T-cell (primary cell): Measurements from ENCODE around the gene RTN4. TPM values are rescaled to one million over a fixed set of nuclear protein-coding genes. Genes with fewer than 3 reads are reported as not detected.
"Not testable (repeated sequence)": the region's sequence is repeated elsewhere in the genome, so short reads cannot be mapped to it uniquely, and the experiment has no call there.

Experiments
- ATAC-seq, 4 experiments: fragments of 200-7000 bp in 3 of 4; fragments of 150-1000 bp in 1 of 4; cut with Tn5 transposase; replicated peaks in 1 of 4; 1 replicate in 3 of 4; 2 replicates in 1 of 4; pipeline ENCODE4 v1.10.0; 2021; ENCODE audit warnings: moderate library complexity in 3 of 4, mild to moderate bottlenecking in 2 of 4, moderate number of reproducible peaks in 1 of 4
- CTCF ChIA-PET, 2 donors: fragments of 300-600 bp; sonication (Branson Sonifier 250); formaldehyde crosslinking; loops; one replicate each; lab custom pipeline; 2022; ENCODE audit warnings: antibody characterized with exemption in 2 of 2; lab: Charles Lee
- POLR2A ChIA-PET, 2 donors: fragments of 300-600 bp; sonication (Branson Sonifier 250); formaldehyde crosslinking; loops; one replicate each; lab custom pipeline; 2022; ENCODE audit warnings: antibody characterized with exemption in 2 of 2; lab: Charles Lee
- DNase-seq, 35 experiments: peaks; one replicate each; pipeline versions ENCODE4 v3.0.0 to v3.0.0-alpha.2; 2013 to 2023
- H3K27ac ChIP-seq: one replicate; pipeline ENCODE4 v1.5.1; 2013; ENCODE audit warnings: low read length
- H3K27me3 ChIP-seq, 2 experiments: replicated peaks in 1 of 2; 1 replicate in 1 of 2; 2 replicates in 1 of 2; pipeline versions ENCODE4 v1.6.1 to v1.7.0; 2013; ENCODE audit warnings: low read length in 1 of 2, mixed read lengths in 1 of 2; ENCODE audit not compliant: control insufficient read depth in 2 of 2, insufficient read depth in 2 of 2; ENCODE audit errors: extremely low read depth in 1 of 2
- H3K36me3 ChIP-seq, 2 donors: 1 replicate in 1 of 2; 2 replicates in 1 of 2; pipeline versions ENCODE4 v1.6.1 to v1.7.0; 2013; ENCODE audit warnings: low read length in 1 of 2; ENCODE audit not compliant: control insufficient read depth in 2 of 2, insufficient read depth in 1 of 2; ENCODE audit errors: extremely low read depth in 1 of 2
- H3K4me1 ChIP-seq, 2 experiments: 1 replicate in 1 of 2; 2 replicates in 1 of 2; pipeline versions ENCODE4 v1.6.1 to v1.7.0; 2013; ENCODE audit warnings: low read length in 2 of 2, mixed read lengths in 1 of 2; ENCODE audit not compliant: insufficient read depth in 2 of 2, control insufficient read depth in 1 of 2; ENCODE audit errors: extremely low read depth in 1 of 2
- H3K4me3 ChIP-seq, 2 donors: 1 replicate in 1 of 2; 2 replicates in 1 of 2; pipeline versions ENCODE4 v1.5.1 to v1.7.0; 2013; ENCODE audit warnings: mild to moderate bottlenecking in 2 of 2, low read length in 1 of 2, moderate library complexity in 1 of 2; ENCODE audit not compliant: control insufficient read depth in 1 of 2; ENCODE audit errors: extremely low read depth in 1 of 2
- H3K9me3 ChIP-seq: 2 replicates; pipeline ENCODE4 v1.7.0; 2013
- H3K27ac Mint-ChIP-seq, 2 donors: one replicate each; pipeline ENCODE4 v1.8.0; 2020 to 2021; ENCODE audit warnings: mild to moderate bottlenecking in 2 of 2, mixed read lengths in 2 of 2
- H3K27me3 Mint-ChIP-seq, 2 donors: one replicate each; pipeline ENCODE4 v1.8.0; 2021 to 2022; ENCODE audit warnings: mixed read lengths in 2 of 2
- H3K36me3 Mint-ChIP-seq: one replicate; pipeline ENCODE4 v1.8.0; 2021; ENCODE audit warnings: mixed read lengths
- H3K4me1 Mint-ChIP-seq, 3 donors: one replicate each; pipeline ENCODE4 v1.8.0; 2020 to 2022; ENCODE audit warnings: mixed read lengths in 3 of 3, mild to moderate bottlenecking in 1 of 3
- H3K4me3 Mint-ChIP-seq, 3 donors: one replicate each; pipeline ENCODE4 v1.8.0; 2020 to 2022; ENCODE audit warnings: mild to moderate bottlenecking in 3 of 3, mixed read lengths in 3 of 3, moderate library complexity in 3 of 3
- H3K9me3 Mint-ChIP-seq, 3 donors: one replicate each; pipeline ENCODE4 v1.8.0; 2020 to 2022; ENCODE audit warnings: mixed read lengths in 3 of 3
- WGBS: methylation state at CpG from one replicate; pipeline ENCODE4 v1.1.5; 2013; ENCODE audit warnings: missing lambda C conversion rate; ENCODE audit not compliant: insufficient coverage; 5-methylcytosine and 5-hydroxymethylcytosine counted together
- total RNA-seq, 35 experiments: library from RNA in 6 of 35; stranded (reverse) in 6 of 35; fragments of 120-200 nt in 1 of 35; gene quantifications; one replicate each; pipeline versions ENCODE4 v1.2.1 to v1.2.4 and lab custom pipeline; 2013 to 2026

RTN4 gene
- total RNA-seq, 5 donors from 2014 or later (not counting 1 experiment from before 2014, with no cell fraction given), result 66.3 to 77.1 (median 75.4) TPM

- H3K4me3 ChIP-seq, result no peak overlapping the region
- no peaks in the 10 kb centered on the region for H3K36me3 ChIP-seq
- no peak overlapping the region for H3K4me3 Mint-ChIP-seq
- ATAC-seq, result no peak
- H3K9me3 ChIP-seq, result no peaks in the 10 kb centered on the region
- no peaks in the 10 kb centered on the region for H3K36me3 Mint-ChIP-seq
- H3K27ac ChIP-seq, result no peak overlapping the region
- ChIA-PET POLR2A (interaction anchor here in 1 of 2 donors (0.6 kb wide), 1 partner anchor 342 kb away, joined by 3 read pairs; no protein-coding TSS in a partner anchor), CTCF (no interaction called here)
- DNase-seq, result no peak
- no peaks in the 10 kb centered on the region for H3K9me3 Mint-ChIP-seq
- peaks cover 0 to 5% of the 10 kb centered on the region in 2 experiments for H3K27me3 ChIP-seq
- H3K27me3 Mint-ChIP-seq, result no peaks in the 10 kb centered on the region
- WGBS, result no CpG with 5 or more reads among the region's 4 CpGs
- peaks cover 7 to 13% (median 9%) of the 10 kb centered on the region in 3 donors for H3K4me1 Mint-ChIP-seq
- peaks cover 0 to 6% of the 10 kb centered on the region in 2 experiments for H3K4me1 ChIP-seq
- H3K27ac Mint-ChIP-seq, result no peak overlapping the region
Observed at GRCh38 chr2:55093381-55093780, 43.1 kb upstream of the RTN4 start.

- Mint-ChIP-seq H3K9me3 (no peaks in the 10 kb centered on the region), H3K4me3 (no peak overlapping the region), H3K4me1 (peaks cover 7 to 13% (median 9%) of the 10 kb centered on the region in 3 donors), H3K27me3 (no peaks in the 10 kb centered on the region), H3K36me3 (no peaks in the 10 kb centered on the region), H3K27ac (no peak overlapping the region)
- no peak for DNase-seq
- CTCF ChIA-PET, result interaction anchor here in 1 of 2 donors (0.6 kb wide), 1 partner anchor 14 kb away, joined by 3 read pairs; no protein-coding TSS in a partner anchor
- no CpG with 5 or more reads among the region's 6 CpGs for WGBS
- ATAC-seq, result no peak
- H3K27me3 ChIP-seq, result peaks cover 0 to 5% of the 10 kb centered on the region in 2 experiments
- POLR2A ChIA-PET, result interaction anchor here (0.6 to 0.7 kb wide), 3 partner anchors 15 to 571 kb away, joined by 3 to 7 read pairs (median 4); partner anchors contain the start of gene RTN4 (in 1 of the 2)
- peaks cover 0 to 6% of the 10 kb centered on the region in 2 experiments for H3K4me1 ChIP-seq
- H3K4me3 ChIP-seq, result no peak overlapping the region
- H3K9me3 ChIP-seq, result no peaks in the 10 kb centered on the region
- no peaks in the 10 kb centered on the region for H3K36me3 ChIP-seq
- no peak overlapping the region for H3K27ac ChIP-seq
Observed at GRCh38 chr2:55092439-55092838, 42.2 kb upstream of the RTN4 start.

- H3K4me1 Mint-ChIP-seq, result peaks cover 7 to 13% (median 9%) of the 10 kb centered on the region in 3 donors
- DNase-seq, ATAC-seq, POLR2A ChIA-PET, H3K27me3 Mint-ChIP-seq, H3K36me3 Mint-ChIP-seq, H3K9me3 ChIP-seq, H3K36me3 ChIP-seq, H3K4me3 ChIP-seq, H3K4me3 Mint-ChIP-seq, H3K27me3 ChIP-seq, H3K9me3 Mint-ChIP-seq, H3K27ac Mint-ChIP-seq, H3K4me1 ChIP-seq, H3K27ac ChIP-seq: not testable (repeated sequence)
- CTCF ChIA-PET, result interaction anchor here (0.6 to 1.5 kb wide), 3 partner anchors 14 to 434 kb away, joined by 3 to 6 read pairs (median 3); no protein-coding TSS in a partner anchor
- no CpG with 5 or more reads among the region's 4 CpGs for WGBS
Observed at GRCh38 chr2:55091681-55092080, 41.4 kb upstream of the RTN4 start.

- Histone ChIP-seq H3K4me3 (no peak overlapping the region), H3K27me3 (peaks cover 0 to 5% of the 10 kb centered on the region in 2 experiments), H3K4me1 (peaks cover 0 to 6% of the 10 kb centered on the region in 2 experiments), H3K27ac (no peak overlapping the region), H3K9me3 (no peaks in the 10 kb centered on the region), H3K36me3 (no peaks in the 10 kb centered on the region)
- Mint-ChIP-seq H3K4me3 (no peak overlapping the region), H3K9me3 (no peaks in the 10 kb centered on the region), H3K27ac (no peak overlapping the region), H3K27me3 (no peaks in the 10 kb centered on the region), H3K36me3 (no peaks in the 10 kb centered on the region), H3K4me1 (peaks cover 7 to 13% (median 9%) of the 10 kb centered on the region in 3 donors)
- ChIA-PET CTCF (interaction anchor here in 1 of 2 donors (1.5 kb wide), 1 partner anchor 15 kb away, joined by 3 read pairs; no protein-coding TSS in a partner anchor), POLR2A (no interaction called here)
- DNase-seq (no peak), ATAC-seq (no peak)
- 79% methylated on average over 2 of the region's 2 CpGs for WGBS
Observed at GRCh38 chr2:55090702-55091101, 40.5 kb upstream of the RTN4 start.

- Mint-ChIP-seq H3K9me3 (no peaks in the 10 kb centered on the region), H3K27ac (peak overlapping the region in 1 of 2 donors; percentile 37), H3K27me3 (no peaks in the 10 kb centered on the region), H3K36me3 (no peaks in the 10 kb centered on the region), H3K4me1 (peaks cover 7 to 13% (median 9%) of the 10 kb centered on the region in 3 donors), H3K4me3 (no peak overlapping the region)
- POLR2A ChIA-PET, result no interaction called here
- Histone ChIP-seq H3K4me1 (peaks cover 0 to 6% of the 10 kb centered on the region in 2 experiments), H3K27ac (no peak overlapping the region), H3K36me3 (no peaks in the 10 kb centered on the region), H3K9me3 (no peaks in the 10 kb centered on the region), H3K27me3 (peaks cover 0 to 5% of the 10 kb centered on the region in 2 experiments), H3K4me3 (no peak overlapping the region)
- no peak for DNase-seq
- no CpG with 5 or more reads among the region's 1 CpG for WGBS
- CTCF ChIA-PET, result no interaction called here
- ATAC-seq, result no peak
Observed at GRCh38 chr2:55089726-55090125, 39.5 kb upstream of the RTN4 start.

- Histone ChIP-seq H3K27me3 (peaks cover 0 to 5% of the 10 kb centered on the region in 2 experiments), H3K27ac (no peak overlapping the region), H3K4me1 (peaks cover 0 to 6% of the 10 kb centered on the region in 2 experiments), H3K36me3 (no peaks in the 10 kb centered on the region), H3K9me3 (no peaks in the 10 kb centered on the region), H3K4me3 (no peak overlapping the region)
- Mint-ChIP-seq H3K9me3 (no peaks in the 10 kb centered on the region), H3K4me3 (no peak overlapping the region), H3K27me3 (no peaks in the 10 kb centered on the region), H3K4me1 (peaks cover 8 to 9% (median 8%) of the 10 kb centered on the region in 3 donors), H3K36me3 (no peaks in the 10 kb centered on the region), H3K27ac (no peak overlapping the region)
- DNase-seq, result no peak
- ChIA-PET POLR2A (no interaction called here), CTCF (no interaction called here)
- ATAC-seq, result no peak
- 100% methylated on average over 1 of the region's 1 CpG for WGBS
Observed at GRCh38 chr2:55088400-55088799, 38.1 kb upstream of the RTN4 start.
